ENCODE data around the gene ZSWIM7.
A peak's percentile ranks its signal among the peaks of the same experiment; 100 is the strongest.

ZSWIM7 gene

DNA sequence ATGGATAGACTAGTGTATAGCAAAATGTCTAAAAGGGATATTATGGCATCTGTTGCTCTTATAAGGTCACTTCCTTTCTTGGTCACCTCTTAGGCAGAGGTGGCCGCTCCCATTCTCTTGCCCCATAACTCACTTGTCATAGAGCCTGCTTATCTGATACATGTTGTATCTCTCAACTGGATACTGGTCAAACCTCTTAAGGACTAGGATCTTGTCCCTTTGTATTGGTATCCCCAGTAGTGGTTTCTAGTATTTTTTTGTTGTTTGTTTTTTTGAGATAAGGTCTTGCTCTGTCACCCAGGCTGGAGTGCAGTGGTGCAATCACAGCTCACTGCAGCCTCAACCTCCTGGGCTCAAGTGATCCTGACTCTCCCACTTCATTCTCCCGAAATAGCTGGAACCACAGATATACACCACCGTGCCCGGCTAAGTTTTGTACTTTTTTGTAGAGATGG, 27.0 kb downstream of the ZSWIM7 start:
- Mint-ChIP-seq H3K9me3 (no peaks in the 10 kb centered on the region), H3K4me1 (peaks cover 4% of the 10 kb centered on the region), H3K36me3 (peaks cover 3% of the 10 kb centered on the region), H3K27ac (no peak overlapping the region), H3K4me3 (no peak overlapping the region), H3K27me3 (peaks cover 2% of the 10 kb centered on the region)

DNA sequence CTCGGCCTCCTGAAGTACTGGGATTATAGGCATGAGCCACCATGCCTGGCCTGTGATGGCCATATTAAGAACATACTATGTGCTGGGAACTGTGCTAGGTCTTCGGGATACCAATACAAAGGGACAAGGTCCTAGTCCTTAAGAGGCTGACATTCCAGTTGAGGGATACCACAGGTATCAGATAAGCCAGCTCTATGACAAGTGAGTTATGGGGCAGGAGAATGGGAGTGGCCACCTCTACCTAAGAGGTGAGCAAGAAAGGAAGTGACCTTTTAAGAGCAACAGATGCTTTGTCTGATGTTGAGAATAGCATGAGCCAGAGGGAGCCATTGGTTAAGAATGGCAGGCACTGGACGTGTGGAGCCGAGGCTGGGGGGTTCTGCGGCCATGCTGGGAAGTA, 27.6 kb downstream of the ZSWIM7 start:
- Mint-ChIP-seq H3K27me3 (peaks cover 2% of the 10 kb centered on the region), H3K9me3 (no peaks in the 10 kb centered on the region), H3K27ac (no peak overlapping the region), H3K36me3 (peaks cover 2% of the 10 kb centered on the region), H3K4me1 (peaks cover 4% of the 10 kb centered on the region), H3K4me3 (no peak overlapping the region)

- Mint-ChIP-seq H3K4me1 (peaks cover 8% of the 10 kb centered on the region), H3K27ac (no peak overlapping the region), H3K36me3 (no peaks in the 10 kb centered on the region), H3K9me3 (no peaks in the 10 kb centered on the region), H3K27me3 (peaks cover 2% of the 10 kb centered on the region), H3K4me3 (no peak overlapping the region)
Measured at GRCh38 chr17:15971098-15971678, 28.3 kb downstream of the ZSWIM7 start.

DNA sequence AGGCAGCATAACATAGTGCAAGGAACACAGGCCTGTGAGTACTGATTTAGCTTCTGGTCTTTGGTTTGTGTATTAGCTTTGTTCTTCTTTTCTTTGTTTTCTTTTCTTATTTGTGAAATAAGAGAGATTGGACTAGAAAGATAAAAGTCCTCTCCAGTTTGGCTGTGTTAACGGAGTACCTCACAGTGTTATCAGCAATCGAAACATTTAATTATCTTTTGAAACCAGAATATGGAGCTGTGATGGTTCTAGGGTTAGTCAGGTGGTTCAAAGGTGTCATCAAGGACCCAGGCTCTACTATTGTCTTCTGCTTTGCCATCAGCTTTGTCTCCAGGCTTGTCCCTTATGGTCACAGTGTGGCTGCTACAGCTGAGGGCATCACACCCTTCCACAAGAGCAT, 29.0 kb downstream of the ZSWIM7 start:
- peaks cover 8% of the 10 kb centered on the region for H3K4me1 Mint-ChIP-seq
- H3K36me3 Mint-ChIP-seq: no peaks in the 10 kb centered on the region

GRCh38 chr17:15969463-15969862, 30.0 kb downstream of the ZSWIM7 start:
- H3K4me3 Mint-ChIP-seq: no peak overlapping the region

More for the DNA sequence above, 29.0 kb downstream of the ZSWIM7 start:
- H3K9me3 Mint-ChIP-seq: no peaks in the 10 kb centered on the region
- no peak overlapping the region for H3K27ac Mint-ChIP-seq
- H3K4me3 Mint-ChIP-seq: no peak overlapping the region
- H3K27me3 Mint-ChIP-seq: peaks cover 2% of the 10 kb centered on the region

GRCh38 chr17:15967706-15968399, 31.7 kb downstream of the ZSWIM7 start:
- peaks cover 2% of the 10 kb centered on the region for H3K27me3 Mint-ChIP-seq
- H3K27ac Mint-ChIP-seq: no peak overlapping the region
- no peak overlapping the region for H3K4me3 Mint-ChIP-seq
- peaks cover 8% of the 10 kb centered on the region for H3K4me1 Mint-ChIP-seq
- H3K9me3 Mint-ChIP-seq: no peaks in the 10 kb centered on the region
- no peaks in the 10 kb centered on the region for H3K36me3 Mint-ChIP-seq

More at GRCh38 chr17:15969463-15969862, 30.0 kb downstream of the ZSWIM7 start:
- Mint-ChIP-seq H3K36me3 (no peaks in the 10 kb centered on the region), H3K27ac (no peak overlapping the region), H3K9me3 (no peaks in the 10 kb centered on the region), H3K27me3 (peaks cover 2% of the 10 kb centered on the region), H3K4me1 (peaks cover 8% of the 10 kb centered on the region)

DNA sequence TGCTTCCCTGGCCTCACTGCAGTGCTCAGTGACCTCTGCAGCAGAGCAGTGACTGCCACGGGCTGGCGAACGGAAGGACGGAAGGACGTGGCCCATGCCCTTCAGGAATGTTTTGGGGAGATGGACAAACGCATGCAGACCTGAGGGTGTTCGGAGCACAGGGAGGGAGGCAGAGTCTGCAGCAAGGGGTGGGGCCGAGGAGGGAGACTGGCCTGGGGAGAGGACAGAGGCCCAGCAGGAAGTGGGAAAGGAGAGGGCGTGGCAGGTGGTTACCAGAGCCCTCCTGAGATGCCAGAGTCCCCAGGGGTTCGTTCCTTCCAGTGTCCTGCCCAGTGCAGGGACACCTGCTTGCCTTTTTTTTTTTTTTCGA, 32.6 kb downstream of the ZSWIM7 start:
- no peaks in the 10 kb centered on the region for H3K36me3 Mint-ChIP-seq
- H3K27ac Mint-ChIP-seq: no peak overlapping the region
- H3K4me1 Mint-ChIP-seq: peaks cover 8% of the 10 kb centered on the region
- no peaks in the 10 kb centered on the region for H3K9me3 Mint-ChIP-seq
- H3K27me3 Mint-ChIP-seq: peaks cover 2% of the 10 kb centered on the region
- no peak overlapping the region for H3K4me3 Mint-ChIP-seq

- H3K27ac Mint-ChIP-seq: no peak overlapping the region
- no peak overlapping the region for H3K4me3 Mint-ChIP-seq
Measured at GRCh38 chr17:15966183-15966878, 33.2 kb downstream of the ZSWIM7 start.

DNA sequence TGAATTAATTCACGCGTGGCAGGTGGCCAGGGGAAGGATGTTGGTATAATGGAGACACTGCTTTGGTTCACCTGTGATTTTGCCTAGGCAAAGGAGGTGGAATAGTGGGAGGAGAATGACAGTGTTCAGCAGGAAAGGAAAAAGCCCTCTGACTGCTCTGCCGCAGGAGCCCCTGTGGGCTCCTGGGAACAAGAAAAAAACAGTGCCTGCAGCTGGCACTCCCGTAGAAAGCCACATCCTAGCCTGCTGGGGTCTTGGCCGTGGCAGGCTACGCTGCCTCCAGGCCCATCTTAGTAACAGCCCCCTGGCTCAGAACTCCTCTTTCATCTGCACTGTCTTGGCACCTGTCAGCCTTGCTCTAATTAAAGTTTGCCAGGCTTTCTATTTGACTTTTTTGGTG, 34.0 kb downstream of the ZSWIM7 start:
- no peaks in the 10 kb centered on the region for H3K9me3 Mint-ChIP-seq
- H3K27ac Mint-ChIP-seq: peak overlapping the region; percentile 25
- H3K36me3 Mint-ChIP-seq: no peaks in the 10 kb centered on the region
- no peak overlapping the region for H3K4me3 Mint-ChIP-seq
- H3K27me3 Mint-ChIP-seq: peaks cover 2% of the 10 kb centered on the region
- peaks cover 8% of the 10 kb centered on the region for H3K4me1 Mint-ChIP-seq

More at GRCh38 chr17:15966183-15966878, 33.2 kb downstream of the ZSWIM7 start:
- Mint-ChIP-seq H3K9me3 (no peaks in the 10 kb centered on the region), H3K27me3 (peaks cover 2% of the 10 kb centered on the region), H3K36me3 (no peaks in the 10 kb centered on the region), H3K4me1 (peaks cover 8% of the 10 kb centered on the region)

DNA sequence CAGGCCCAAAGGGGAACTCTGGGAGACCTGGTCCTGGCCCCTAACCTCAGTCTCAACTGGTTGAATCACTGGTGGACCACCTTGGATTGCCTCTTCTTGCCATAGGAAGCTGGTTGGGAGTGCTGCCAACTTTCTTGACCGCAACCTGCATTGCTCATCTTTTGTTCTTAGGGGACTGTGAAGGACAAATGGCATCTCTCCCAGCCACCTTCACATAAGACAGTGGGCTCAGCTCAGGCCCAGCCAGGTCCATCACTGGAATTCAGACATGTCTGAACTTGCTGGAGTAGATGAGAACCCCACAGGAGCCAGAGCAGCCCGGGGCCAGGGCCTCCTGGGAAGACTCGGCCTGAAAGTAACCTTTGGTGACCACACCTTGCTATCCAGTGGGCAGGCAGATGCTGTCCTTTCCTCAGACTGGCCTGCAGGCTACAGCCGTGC, 35.8 kb downstream of the ZSWIM7 start:
- H3K27ac Mint-ChIP-seq: no peak overlapping the region
- peaks cover 2% of the 10 kb centered on the region for H3K27me3 Mint-ChIP-seq
- no peaks in the 10 kb centered on the region for H3K9me3 Mint-ChIP-seq
- H3K4me1 Mint-ChIP-seq: peaks cover 21% of the 10 kb centered on the region
- no peaks in the 10 kb centered on the region for H3K36me3 Mint-ChIP-seq
- H3K4me3 Mint-ChIP-seq: no peak overlapping the region

DNA sequence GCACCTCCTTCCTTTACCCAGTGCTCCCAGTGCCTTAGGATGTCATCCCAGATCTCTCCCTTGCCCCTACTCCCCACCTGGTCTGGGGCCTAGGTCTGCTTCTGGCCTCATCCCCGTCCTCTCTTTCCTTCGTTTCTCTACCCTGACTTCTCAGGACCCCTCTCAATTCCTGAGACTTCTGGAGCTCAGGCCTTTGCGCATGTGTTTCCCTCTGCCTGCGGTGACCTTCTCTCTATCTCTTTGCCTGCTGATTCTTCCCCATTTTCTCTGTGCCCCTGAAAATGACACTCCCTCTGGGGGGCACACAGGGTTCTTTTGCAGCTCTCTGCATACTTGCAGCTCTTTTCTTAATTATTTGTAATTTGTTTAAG, 41.0 kb downstream of the ZSWIM7 start:
- no peaks in the 10 kb centered on the region for H3K27me3 Mint-ChIP-seq
- peak overlapping the region; percentile 88 for H3K27ac Mint-ChIP-seq
- no peaks in the 10 kb centered on the region for H3K9me3 Mint-ChIP-seq
- H3K36me3 Mint-ChIP-seq: peaks cover 2% of the 10 kb centered on the region
- peaks cover 34% of the 10 kb centered on the region for H3K4me1 Mint-ChIP-seq
- peak overlapping the region; percentile 61 for H3K4me3 Mint-ChIP-seq

GRCh38 chr17:15957608-15958307, 41.7 kb downstream of the ZSWIM7 start:
- no peaks in the 10 kb centered on the region for H3K9me3 Mint-ChIP-seq
- no peak overlapping the region for H3K4me3 Mint-ChIP-seq
- H3K27me3 Mint-ChIP-seq: no peaks in the 10 kb centered on the region
- H3K4me1 Mint-ChIP-seq: peaks cover 34% of the 10 kb centered on the region
- peaks cover 2% of the 10 kb centered on the region for H3K36me3 Mint-ChIP-seq
- H3K27ac Mint-ChIP-seq: peak overlapping the region; percentile 88

DNA sequence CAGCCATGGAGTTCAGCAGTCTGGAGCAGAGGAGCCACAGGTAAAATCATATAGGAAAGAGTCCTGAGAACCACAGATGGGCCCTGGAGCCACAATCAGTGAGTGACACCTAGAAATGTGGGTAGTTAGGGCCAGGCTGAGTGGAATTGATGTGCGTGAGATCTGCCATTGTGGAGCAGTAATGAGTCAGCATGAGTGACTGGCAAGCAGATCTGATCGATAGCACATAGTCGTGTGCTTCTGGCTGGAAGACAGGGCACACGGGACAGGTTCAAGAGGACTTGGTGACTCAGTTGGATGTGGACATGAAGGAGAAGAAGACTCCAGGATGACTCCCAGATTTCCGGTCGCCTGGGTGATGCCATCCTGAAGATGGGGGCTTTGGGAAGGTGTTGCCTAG, 42.3 kb downstream of the ZSWIM7 start:
- H3K4me3 Mint-ChIP-seq: no peak overlapping the region
- peaks cover 2% of the 10 kb centered on the region for H3K36me3 Mint-ChIP-seq
- no peaks in the 10 kb centered on the region for H3K9me3 Mint-ChIP-seq
- peaks cover 34% of the 10 kb centered on the region for H3K4me1 Mint-ChIP-seq
- no peaks in the 10 kb centered on the region for H3K27me3 Mint-ChIP-seq
- peak overlapping the region; percentile 69 for H3K27ac Mint-ChIP-seq

DNA sequence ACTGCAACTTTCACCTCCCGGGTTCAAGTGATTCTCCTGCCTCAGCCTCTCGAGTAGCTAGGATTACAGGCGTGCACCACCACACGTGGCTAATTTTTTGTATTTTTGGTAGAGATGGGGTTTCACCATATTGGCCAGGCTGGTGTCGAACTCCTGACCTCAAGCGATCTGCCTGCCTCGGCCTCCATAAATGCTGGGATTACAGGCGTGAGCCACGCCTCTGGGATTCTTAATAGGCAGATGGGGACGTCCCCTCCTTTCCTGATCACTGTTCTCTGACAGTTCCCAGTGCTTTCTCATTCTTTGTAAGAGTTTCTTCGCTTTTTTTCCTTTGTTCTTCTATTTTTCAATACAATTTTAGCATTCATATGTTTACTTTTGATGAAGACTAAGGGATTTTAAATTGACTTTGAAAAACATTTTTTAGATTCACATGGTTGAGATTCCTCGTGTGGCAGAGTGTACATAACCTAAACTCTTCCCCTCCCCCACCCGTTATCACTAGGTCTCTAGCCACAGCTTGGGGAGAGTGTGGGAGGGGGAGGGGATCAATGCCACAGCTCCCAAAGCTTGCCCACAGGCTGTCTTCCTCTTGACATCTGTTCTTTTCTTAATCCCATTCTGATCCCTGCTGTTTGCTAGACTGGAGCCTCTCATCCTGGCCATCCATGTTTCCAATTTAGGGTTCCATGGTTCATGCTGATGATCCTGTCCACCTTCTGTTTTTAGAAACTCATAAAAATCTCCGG, 43.5 kb downstream of the ZSWIM7 start:
- Mint-ChIP-seq H3K27ac (no peak overlapping the region), H3K27me3 (no peaks in the 10 kb centered on the region), H3K4me1 (peaks cover 34% of the 10 kb centered on the region), H3K9me3 (no peaks in the 10 kb centered on the region), H3K36me3 (peaks cover 2% of the 10 kb centered on the region), H3K4me3 (no peak overlapping the region)

GRCh38 chr17:15954222-15954621, 45.3 kb downstream of the ZSWIM7 start:
- peaks cover 2% of the 10 kb centered on the region for H3K36me3 Mint-ChIP-seq
- H3K27ac Mint-ChIP-seq: no peak overlapping the region
- no peak overlapping the region for H3K4me3 Mint-ChIP-seq
- no peaks in the 10 kb centered on the region for H3K27me3 Mint-ChIP-seq
- no peaks in the 10 kb centered on the region for H3K9me3 Mint-ChIP-seq
- H3K4me1 Mint-ChIP-seq: peaks cover 26% of the 10 kb centered on the region

Data from activated naive CD4-positive, alpha-beta T cell treated with anti-CD3 and anti-CD28 coated beads, Interleukin-2, amount 50 U/mL, for 24 hours (primary cell).